LNCAP (cell line): ENCODE results near the gene PLAAT5.

Experiments used
- TF ChIP-seq, protein P1 (sequence below): fragments of 450-650 bp; IDR thresholded peaks from 2 replicates; pipeline ENCODE4 v1.5.1; 2017; ENCODE audit warnings: mild to moderate bottlenecking

Gene PLAAT5

DNA sequence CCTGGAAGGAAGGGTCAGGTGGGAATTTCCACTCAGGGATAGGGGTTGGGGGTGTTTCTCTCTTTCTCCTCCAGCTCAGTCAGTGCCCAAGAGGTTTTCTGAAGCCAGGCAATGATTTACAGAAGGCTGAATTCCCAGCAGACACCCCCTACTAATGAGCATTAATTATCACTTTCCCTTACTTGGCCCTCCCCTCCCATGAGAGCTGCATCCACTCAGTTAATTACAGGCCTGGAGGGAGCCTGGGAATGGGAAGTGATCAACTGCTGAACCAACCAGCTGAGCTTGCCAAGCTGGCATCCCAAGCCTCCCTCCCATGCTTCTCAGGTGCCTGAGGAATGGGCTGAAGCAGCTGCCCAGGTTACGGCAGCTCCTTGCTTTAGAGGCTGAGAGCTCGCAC is 15.9 kb upstream of the PLAAT5 start:
- TF ChIP-seq, protein P1, sequence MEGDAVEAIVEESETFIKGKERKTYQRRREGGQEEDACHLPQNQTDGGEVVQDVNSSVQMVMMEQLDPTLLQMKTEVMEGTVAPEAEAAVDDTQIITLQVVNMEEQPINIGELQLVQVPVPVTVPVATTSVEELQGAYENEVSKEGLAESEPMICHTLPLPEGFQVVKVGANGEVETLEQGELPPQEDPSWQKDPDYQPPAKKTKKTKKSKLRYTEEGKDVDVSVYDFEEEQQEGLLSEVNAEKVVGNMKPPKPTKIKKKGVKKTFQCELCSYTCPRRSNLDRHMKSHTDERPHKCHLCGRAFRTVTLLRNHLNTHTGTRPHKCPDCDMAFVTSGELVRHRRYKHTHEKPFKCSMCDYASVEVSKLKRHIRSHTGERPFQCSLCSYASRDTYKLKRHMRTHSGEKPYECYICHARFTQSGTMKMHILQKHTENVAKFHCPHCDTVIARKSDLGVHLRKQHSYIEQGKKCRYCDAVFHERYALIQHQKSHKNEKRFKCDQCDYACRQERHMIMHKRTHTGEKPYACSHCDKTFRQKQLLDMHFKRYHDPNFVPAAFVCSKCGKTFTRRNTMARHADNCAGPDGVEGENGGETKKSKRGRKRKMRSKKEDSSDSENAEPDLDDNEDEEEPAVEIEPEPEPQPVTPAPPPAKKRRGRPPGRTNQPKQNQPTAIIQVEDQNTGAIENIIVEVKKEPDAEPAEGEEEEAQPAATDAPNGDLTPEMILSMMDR = no peak

DNA sequence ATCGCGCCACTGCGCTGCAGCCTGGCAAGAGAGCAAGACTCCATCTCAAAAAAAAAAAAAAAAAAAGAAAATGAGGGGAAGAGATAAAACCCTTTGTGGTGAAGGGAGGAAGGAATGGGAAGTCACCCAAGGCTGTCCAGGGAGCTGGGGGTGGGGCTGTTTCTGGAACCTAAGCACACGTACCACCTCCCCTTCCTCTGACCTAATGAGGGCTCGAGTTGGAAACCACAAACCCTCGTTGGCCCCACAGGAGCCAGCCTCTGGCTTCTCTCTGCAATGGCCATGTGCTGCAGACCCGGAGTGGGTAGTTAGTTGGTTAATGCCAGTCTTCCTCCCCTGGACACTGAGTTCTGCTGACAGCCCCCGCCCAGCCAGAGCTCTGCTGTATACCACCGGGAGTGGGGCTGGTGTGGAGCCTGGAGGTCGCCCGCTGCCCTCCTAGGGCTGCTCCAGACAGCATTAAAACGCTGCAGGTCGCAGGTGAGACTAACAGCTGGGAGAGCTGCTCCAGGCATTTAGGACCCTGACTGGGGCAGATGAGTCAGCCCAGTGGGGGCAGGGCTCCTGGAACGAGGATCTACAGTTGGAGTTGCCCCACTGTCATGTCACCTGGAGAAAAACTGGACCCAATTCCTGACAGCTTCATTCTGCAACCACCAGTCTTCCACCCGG is 15.0 kb upstream of the PLAAT5 start, which contains the start of gene LGALS12:
LGALS12 (plus strand) TSS at position 228 of the 672 bp plus-strand sequence; CDS start at position 603, 375 bp downstream.
- TF ChIP-seq, protein P1 = no peak

DNA sequence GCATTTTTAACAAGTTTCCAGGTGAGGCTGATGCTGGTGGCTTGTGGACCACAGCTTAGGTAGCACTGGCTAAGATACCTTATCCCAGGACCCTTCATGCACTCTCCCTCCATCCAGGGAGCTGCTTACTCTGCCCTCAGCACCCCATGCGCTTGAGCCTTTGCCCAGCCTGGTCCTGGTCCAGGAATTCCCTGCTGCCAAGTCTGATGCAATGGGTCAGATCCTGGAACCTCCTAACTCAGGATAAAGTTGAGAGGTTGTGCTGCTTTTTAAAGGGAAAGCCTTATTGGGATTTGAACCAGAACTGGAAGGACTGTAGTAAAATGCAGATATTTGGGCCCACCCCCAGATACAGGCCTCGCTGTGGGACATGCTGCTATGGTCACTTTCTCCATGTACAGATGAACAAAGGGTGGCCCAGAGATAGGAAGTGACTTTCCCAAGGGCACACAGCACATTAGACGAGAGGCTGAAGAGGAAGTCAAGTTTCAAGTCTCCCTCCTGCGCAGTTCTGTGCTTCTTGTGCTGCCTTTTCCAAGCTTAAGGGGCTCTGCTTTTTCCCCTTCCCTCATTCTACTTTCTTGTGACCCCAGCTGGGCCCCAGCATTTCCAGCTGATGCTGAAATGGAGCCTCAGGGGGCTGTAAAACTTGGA is 14.1 kb upstream of the PLAAT5 start:
- TF ChIP-seq, protein P1 = no peak

DNA sequence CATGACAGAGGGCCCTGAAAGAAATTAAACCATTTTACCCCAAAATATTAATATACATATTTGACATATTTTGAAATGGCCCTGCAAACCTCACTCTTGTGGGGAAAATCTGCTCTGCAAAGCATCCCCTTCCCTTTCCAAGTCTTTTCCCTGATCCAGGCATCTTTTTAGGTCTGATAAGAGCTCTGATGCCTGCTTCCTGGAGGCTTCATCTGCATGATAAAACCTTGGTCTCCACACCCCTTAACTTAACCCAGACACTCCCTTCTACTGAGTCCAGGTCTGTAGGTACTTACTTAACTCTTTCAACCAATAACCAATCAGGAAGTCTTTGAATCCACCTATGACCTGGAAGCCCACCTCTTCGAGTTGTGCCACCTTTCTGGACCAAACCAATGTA is 13.1 kb upstream of the PLAAT5 start:
- TF ChIP-seq, protein P1 = no peak

DNA sequence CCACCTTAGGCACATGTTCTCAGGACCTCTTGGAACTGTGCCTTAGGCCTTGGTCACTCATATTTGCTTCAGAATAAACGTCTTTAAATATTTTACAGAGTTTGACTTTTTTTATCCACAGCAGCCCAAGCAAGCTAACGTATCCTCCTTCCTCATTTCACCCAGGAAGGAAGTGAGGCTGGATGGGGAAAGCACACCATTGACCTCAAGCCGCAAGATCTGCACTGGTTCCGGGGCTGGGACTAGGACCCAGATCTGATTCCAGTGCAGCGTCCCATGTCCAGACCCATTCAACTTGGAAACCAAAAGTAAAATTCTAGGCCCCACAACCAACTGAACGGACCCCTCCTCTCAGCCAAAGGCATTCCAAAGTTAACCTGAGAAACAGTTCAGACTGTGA is 12.5 kb upstream of the PLAAT5 start:
- TF ChIP-seq, protein P1 = no peak

DNA sequence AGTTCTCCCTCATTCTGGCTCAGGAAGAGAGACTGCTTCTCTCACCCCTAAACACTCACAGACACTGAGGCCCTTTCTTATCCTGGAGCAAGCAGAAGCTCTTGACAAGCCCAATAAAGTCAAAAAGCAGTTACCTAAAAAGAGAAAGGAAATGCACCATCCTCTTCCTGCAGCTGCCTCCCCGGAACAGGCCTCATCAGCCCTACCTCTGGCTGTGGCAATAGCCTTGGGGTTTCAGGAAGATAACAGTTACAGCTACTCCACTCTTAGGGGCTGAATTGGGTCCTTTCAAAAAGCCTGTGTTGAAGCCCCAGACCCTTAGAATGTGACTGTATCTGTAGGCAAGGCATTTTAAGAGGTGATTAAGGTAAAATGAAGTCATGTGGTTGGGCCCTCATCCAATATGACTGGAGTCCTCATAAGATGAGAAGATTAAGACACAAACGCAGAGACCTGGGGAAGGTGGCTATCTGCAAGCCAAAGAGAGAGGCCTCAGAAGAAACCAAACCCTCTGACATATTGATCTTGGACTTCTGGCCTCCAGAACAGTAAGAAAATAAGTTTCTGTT is 11.4 kb upstream of the PLAAT5 start:
- TF ChIP-seq, protein P1 = no peak

DNA sequence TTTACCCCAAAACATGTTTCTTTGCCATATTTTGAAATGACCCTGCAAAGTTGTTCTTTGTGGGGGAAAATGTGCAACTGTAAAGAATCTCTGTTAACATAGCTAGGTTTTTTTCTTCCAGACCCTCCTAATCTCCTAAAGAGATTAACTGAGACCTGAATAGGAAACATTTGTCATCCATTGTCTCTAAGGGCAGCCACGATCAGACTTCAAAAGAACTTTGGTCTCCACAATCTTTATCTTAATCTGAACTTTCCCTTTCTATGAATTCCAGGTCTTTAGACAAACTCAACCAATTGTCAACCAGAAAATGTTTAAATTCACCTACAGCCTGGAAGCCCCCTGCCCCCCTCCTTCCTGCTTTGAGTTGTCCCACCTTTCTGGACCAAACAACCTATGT is 10.3 kb upstream of the PLAAT5 start:
- TF ChIP-seq, protein P1 = no peak
